CD4-positive, alpha-beta T cell (primary cell): ENCODE data around the gene PPP1R14C. TPM values are rescaled to one million over a fixed set of nuclear protein-coding genes. Genes with fewer than 3 reads are reported as not detected.

ENCODE experiments used
- ATAC-seq: fragments of 200-7000 bp; cut with Tn5 transposase; one replicate; pipeline ENCODE4 v1.10.0; 2022; ENCODE audit warnings: mild to moderate bottlenecking; ENCODE audit not compliant: poor library complexity
- CTCF ChIA-PET: fragments of 350-600 bp; sonication (Branson Sonifier 250); formaldehyde crosslinking; loops from one replicate; lab custom pipeline; 2021; ENCODE audit warnings: antibody characterized with exemption, inconsistent platforms; lab: Charles Lee
- POLR2A ChIA-PET: fragments of 350-600 bp; sonication (Branson Sonifier 250); formaldehyde crosslinking; loops from one replicate; lab custom pipeline; 2021; ENCODE audit warnings: antibody characterized with exemption, inconsistent platforms; lab: Charles Lee
- DNase-seq, 14 experiments: peaks; one replicate each; pipeline ENCODE4 v3.0.0-alpha.2; 2013 to 2020; ENCODE audit warnings: mixed read lengths in 2 of 14
- H3K27ac ChIP-seq, 2 donors: one replicate each; pipeline versions ENCODE4 v1.5.1 to v1.7.0; 2013; ENCODE audit warnings: low read length in 2 of 2, low read depth in 1 of 2, mild to moderate bottlenecking in 1 of 2
- H3K27me3 ChIP-seq, 2 experiments: 1 replicate in 1 of 2; 2 replicates in 1 of 2; pipeline versions ENCODE4 v1.6.1 to v1.7.0; 2013; ENCODE audit warnings: low read length in 2 of 2, control low read depth in 1 of 2, mild to moderate bottlenecking in 1 of 2, moderate library complexity in 1 of 2; ENCODE audit not compliant: insufficient read depth in 2 of 2, control insufficient read depth in 1 of 2
- H3K36me3 ChIP-seq: one replicate; pipeline ENCODE4 v1.6.1; 2013; ENCODE audit warnings: low read length, control low read depth; ENCODE audit not compliant: insufficient read depth
- H3K4me1 ChIP-seq: one replicate; pipeline ENCODE4 v1.6.1; 2013; ENCODE audit warnings: low read length, control low read depth; ENCODE audit not compliant: insufficient read depth
- H3K4me3 ChIP-seq: one replicate; pipeline ENCODE4 v1.5.1; 2013; ENCODE audit warnings: mild to moderate bottlenecking, low read length, moderate library complexity
- H3K9me3 ChIP-seq, 2 experiments: 1 replicate in 1 of 2; 2 replicates in 1 of 2; pipeline versions ENCODE4 v1.6.1 to v1.7.0; 2013; ENCODE audit warnings: low read length in 2 of 2, mild to moderate bottlenecking in 2 of 2, control low read depth in 1 of 2, moderate library complexity in 1 of 2; ENCODE audit not compliant: control insufficient read depth in 1 of 2, insufficient read depth in 1 of 2
- H3K27ac Mint-ChIP-seq: one replicate; pipeline ENCODE4 v1.8.0; 2020; ENCODE audit warnings: mixed read lengths
- H3K27me3 Mint-ChIP-seq: one replicate; pipeline ENCODE4 v1.8.0; 2021; ENCODE audit warnings: mixed read lengths
- H3K36me3 Mint-ChIP-seq: one replicate; pipeline ENCODE4 v1.8.0; 2021; ENCODE audit warnings: low read depth, mixed read lengths
- H3K4me1 Mint-ChIP-seq: one replicate; pipeline ENCODE4 v1.8.0; 2021; ENCODE audit warnings: low read depth, mixed read lengths
- H3K4me3 Mint-ChIP-seq: one replicate; pipeline ENCODE4 v1.8.0; 2020; ENCODE audit warnings: mild to moderate bottlenecking, mixed read lengths
- H3K9me3 Mint-ChIP-seq: one replicate; pipeline ENCODE4 v1.8.0; 2020; ENCODE audit warnings: mixed read lengths
- CTCF ChIP-seq: fragments of 200-600 bp; IDR thresholded peaks from one replicate; pipeline ENCODE4 v1.8.0; 2022; ENCODE audit warnings: antibody characterized with exemption, mild to moderate bottlenecking
- intact Hi-C, 2 experiments: fragments of 100-400 bp; cut with DNase I in 1 of 2; cut with micrococcal nuclease in 1 of 2; formaldehyde crosslinking; loops; one replicate each; pipeline versions ENCODE4 v1.15.1 to v1.9.0; 2023 to 2025; cut with DNase I, micrococcal nuclease
- total RNA-seq, 174 experiments: library from RNA in 2 of 174; stranded (reverse) in 2 of 174; gene quantifications; one replicate each; pipeline ENCODE4 v1.2.3 and lab custom pipeline; 2021 to 2026

PPP1R14C gene
- total RNA-seq, 2 experiments from 2014 or later: not detected

- H3K4me1 Mint-ChIP-seq: no peaks in the 10 kb centered on the region
- ChIA-PET POLR2A (no interaction called here), CTCF (no interaction called here)
- H3K9me3 Mint-ChIP-seq: no peaks in the 10 kb centered on the region
- H3K27ac Mint-ChIP-seq: no peak overlapping the region
- DNase-seq (no peak), ATAC-seq (no peak)
- Histone ChIP-seq H3K27ac (no peak overlapping the region), H3K27me3 (no peaks in the 10 kb centered on the region), H3K9me3 (no peaks in the 10 kb centered on the region), H3K36me3 (no peaks in the 10 kb centered on the region), H3K4me1 (no peaks in the 10 kb centered on the region), H3K4me3 (no peak overlapping the region)
- H3K36me3 Mint-ChIP-seq: no peaks in the 10 kb centered on the region
- intact Hi-C loops: no loop called here
- no peak overlapping the region for H3K4me3 Mint-ChIP-seq
- H3K27me3 Mint-ChIP-seq: peaks cover 23% of the 10 kb centered on the region
- no peak for TF ChIP-seq CTCF
Observed at GRCh38 chr6:150126641-150127291, 16.1 kb upstream of the PPP1R14C start.

GRCh38 chr6:150128425-150128824 lies 14.4 kb upstream of the PPP1R14C start:
- H3K36me3 ChIP-seq: no peaks in the 10 kb centered on the region
- H3K4me3 ChIP-seq: no peak overlapping the region
- ATAC-seq (no peak), DNase-seq (no peak)
- Mint-ChIP-seq H3K9me3 (no peaks in the 10 kb centered on the region), H3K36me3 (no peaks in the 10 kb centered on the region), H3K27ac (no peak overlapping the region), H3K4me3 (no peak overlapping the region), H3K27me3 (peaks cover 23% of the 10 kb centered on the region), H3K4me1 (no peaks in the 10 kb centered on the region)
- H3K4me1 ChIP-seq: no peaks in the 10 kb centered on the region
- no peaks in the 10 kb centered on the region for H3K9me3 ChIP-seq
- CTCF ChIA-PET: no interaction called here
- no peaks in the 10 kb centered on the region for H3K27me3 ChIP-seq
- no peak overlapping the region for H3K27ac ChIP-seq
- intact Hi-C loops: no loop called here
- TF ChIP-seq CTCF: no peak
- POLR2A ChIA-PET: no interaction called here

GRCh38 chr6:150129616-150130505 lies 13.0 kb upstream of the PPP1R14C start:
- no peak overlapping the region for H3K4me3 ChIP-seq
- H3K4me1 ChIP-seq: no peaks in the 10 kb centered on the region
- no peak overlapping the region for H3K27ac ChIP-seq
- TF ChIP-seq CTCF: no peak
- Mint-ChIP-seq H3K27ac (no peak overlapping the region), H3K9me3 (no peaks in the 10 kb centered on the region), H3K36me3 (no peaks in the 10 kb centered on the region), H3K4me3 (no peak overlapping the region), H3K27me3 (peaks cover 14% of the 10 kb centered on the region), H3K4me1 (no peaks in the 10 kb centered on the region)
- H3K27me3 ChIP-seq: no peaks in the 10 kb centered on the region
- CTCF ChIA-PET: no interaction called here
- no peak for DNase-seq
- POLR2A ChIA-PET: no interaction called here
- intact Hi-C loops: no loop called here
- no peaks in the 10 kb centered on the region for H3K36me3 ChIP-seq
- H3K9me3 ChIP-seq: no peaks in the 10 kb centered on the region
- ATAC-seq: no peak
